Type B pancreatic cell (in vitro differentiated cells): ENCODE data around the gene NUP98. TPM values are rescaled to one million over a fixed set of nuclear protein-coding genes. Genes with fewer than 3 reads are reported as not detected.
A peak's percentile ranks its signal among the peaks of the same experiment; 100 is the strongest.

Source experiments
- DNase-seq: peaks from one replicate; pipeline ENCODE4 v3.0.0; 2021; ENCODE audit warnings: mixed read lengths; ENCODE audit not compliant: unreplicated experiment; ENCODE audit errors: extremely low spot score
- H3K27ac Mint-ChIP-seq: 2 replicates; pipeline ENCODE4 v1.8.0; 2021; ENCODE audit warnings: mild to moderate bottlenecking, mixed read lengths
- H3K27me3 Mint-ChIP-seq: 2 replicates; pipeline ENCODE4 v1.8.0; 2021; ENCODE audit warnings: mixed read lengths
- H3K36me3 Mint-ChIP-seq: 2 replicates; pipeline ENCODE4 v1.8.0; 2021; ENCODE audit warnings: mixed read lengths
- H3K4me1 Mint-ChIP-seq: one replicate; pipeline ENCODE4 v1.8.0; 2021; ENCODE audit warnings: mixed read lengths; ENCODE audit not compliant: unreplicated experiment
- H3K4me3 Mint-ChIP-seq: 2 replicates; pipeline ENCODE4 v1.8.0; 2021; ENCODE audit warnings: mild to moderate bottlenecking, mixed read lengths
- H3K9me3 Mint-ChIP-seq: 2 replicates; pipeline ENCODE4 v1.8.0; 2021; ENCODE audit warnings: mixed read lengths
- CTCF ChIP-seq: fragments of 200-600 bp; sonication (generic); conservative IDR thresholded peaks from 2 replicates; pipeline ENCODE4 v1.5.0; 2021; ENCODE audit warnings: antibody characterized with exemption, mild to moderate bottlenecking
- total RNA-seq: library from RNA; stranded (reverse); gene quantifications from 2 replicates; pipeline ENCODE4 v1.2.1, GENCODE V29; 2021; ENCODE audit warnings: low replicate concordance

The NUP98 gene
- total RNA-seq, 1 donor from 2014 or later: 74.6 TPM

GRCh38 chr11:3802011-3802790 is 4.8 kb upstream of the NUP98 start:
- H3K4me1 Mint-ChIP-seq: peaks cover 9% of the 10 kb centered on the region
- no peaks in the 10 kb centered on the region for H3K27me3 Mint-ChIP-seq
- peak overlapping the region; percentile 52 for H3K27ac Mint-ChIP-seq
- no peak overlapping the region for H3K4me3 Mint-ChIP-seq
- TF ChIP-seq CTCF: no peak
- H3K9me3 Mint-ChIP-seq: no peaks in the 10 kb centered on the region
- no peaks in the 10 kb centered on the region for H3K36me3 Mint-ChIP-seq
- no peak for DNase-seq

- Mint-ChIP-seq H3K27ac (no peak overlapping the region), H3K36me3 (peaks cover 5% of the 10 kb centered on the region), H3K4me1 (peaks cover 18% of the 10 kb centered on the region), H3K27me3 (no peaks in the 10 kb centered on the region), H3K4me3 (peak overlapping the region; percentile 18), H3K9me3 (no peaks in the 10 kb centered on the region)
- DNase-seq: no peak
- TF ChIP-seq CTCF: no peak
Observed at GRCh38 chr11:3799873-3800272, 2.5 kb upstream of the NUP98 start.

- Mint-ChIP-seq H3K36me3 (peaks cover 5% of the 10 kb centered on the region), H3K9me3 (no peaks in the 10 kb centered on the region), H3K27ac (peak overlapping the region; percentile 99), H3K4me3 (peak overlapping the region; percentile 95), H3K4me1 (peaks cover 21% of the 10 kb centered on the region), H3K27me3 (no peaks in the 10 kb centered on the region)
- DNase-seq: no peak
- no peak for TF ChIP-seq CTCF
Observed at GRCh38 chr11:3799143-3799542, 1.8 kb upstream of the NUP98 start.

GRCh38 chr11:3796801-3797328 is 489 bp downstream of the NUP98 start:
- DNase-seq: no peak
- TF ChIP-seq CTCF: no peak
- H3K36me3 Mint-ChIP-seq: peaks cover 18% of the 10 kb centered on the region
- no peaks in the 10 kb centered on the region for H3K27me3 Mint-ChIP-seq
- peak overlapping the region; percentile 99 for H3K27ac Mint-ChIP-seq
- no peaks in the 10 kb centered on the region for H3K9me3 Mint-ChIP-seq
- peaks cover 21% of the 10 kb centered on the region for H3K4me1 Mint-ChIP-seq
- peak overlapping the region; percentile 95 for H3K4me3 Mint-ChIP-seq

- Mint-ChIP-seq H3K27ac (peak overlapping the region; percentile 99), H3K27me3 (no peaks in the 10 kb centered on the region)
- no peak for TF ChIP-seq CTCF
Observed at GRCh38 chr11:3796346-3796745, 1.0 kb downstream of the NUP98 start.

More at GRCh38 chr11:3796346-3796745, 1.0 kb downstream of the NUP98 start:
- H3K9me3 Mint-ChIP-seq: no peaks in the 10 kb centered on the region
- no peak for DNase-seq
- H3K4me1 Mint-ChIP-seq: peaks cover 21% of the 10 kb centered on the region
- H3K36me3 Mint-ChIP-seq: peaks cover 18% of the 10 kb centered on the region
- peak overlapping the region; percentile 95 for H3K4me3 Mint-ChIP-seq
